ENCODE data around the gene MYO1B.

DNA sequence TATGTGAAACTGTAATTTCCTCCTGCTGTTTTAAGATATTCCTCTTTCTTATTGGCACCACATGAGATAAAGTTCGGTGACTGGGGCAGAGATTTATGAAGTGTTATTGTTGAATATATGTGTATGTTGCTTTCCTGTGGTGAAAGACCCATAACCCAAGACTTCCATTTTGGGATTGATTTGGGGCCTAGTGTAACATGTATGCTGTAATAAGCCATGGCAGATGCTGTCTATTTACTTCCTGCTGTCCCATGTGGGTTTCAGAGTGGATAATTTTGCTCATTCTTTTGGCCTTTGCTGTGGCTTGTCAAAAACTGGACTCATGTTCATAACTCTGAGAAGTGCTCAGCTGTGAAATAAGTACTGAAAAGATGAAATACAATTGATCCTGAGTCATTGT, 10.8 kb upstream of the MYO1B start:
- TF ChIP-seq SIN3A (IDR thresholded peaks at IDR 0.05; ENCODE audit: borderline replicate concordance, insufficient read depth, low read length) (no peak), POLR2AphosphoS5 (IDR thresholded peaks at IDR 0.05; ENCODE audit: low read depth, low read length) (no peak), TAF1 (IDR thresholded peaks at IDR 0.05; ENCODE audit: borderline replicate concordance, insufficient read depth, low read length) (no peak), REST (IDR thresholded peaks at IDR 0.05; ENCODE audit: insufficient read depth in 1 of 2, low read depth in 2 of 2, low read length in 2 of 2) (no peak), FOXP2 (optimal IDR thresholded peaks at IDR 0.05; ENCODE audit: borderline replicate concordance, extremely low read depth, extremely low read length, insufficient read depth) (no peak)
